ENCODE data around the gene BECN2.

The BECN2 gene, protein sequence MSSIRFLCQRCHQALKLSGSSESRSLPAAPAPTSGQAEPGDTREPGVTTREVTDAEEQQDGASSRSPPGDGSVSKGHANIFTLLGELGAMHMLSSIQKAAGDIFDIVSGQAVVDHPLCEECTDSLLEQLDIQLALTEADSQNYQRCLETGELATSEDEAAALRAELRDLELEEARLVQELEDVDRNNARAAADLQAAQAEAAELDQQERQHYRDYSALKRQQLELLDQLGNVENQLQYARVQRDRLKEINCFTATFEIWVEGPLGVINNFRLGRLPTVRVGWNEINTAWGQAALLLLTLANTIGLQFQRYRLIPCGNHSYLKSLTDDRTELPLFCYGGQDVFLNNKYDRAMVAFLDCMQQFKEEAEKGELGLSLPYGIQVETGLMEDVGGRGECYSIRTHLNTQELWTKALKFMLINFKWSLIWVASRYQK

DNA sequence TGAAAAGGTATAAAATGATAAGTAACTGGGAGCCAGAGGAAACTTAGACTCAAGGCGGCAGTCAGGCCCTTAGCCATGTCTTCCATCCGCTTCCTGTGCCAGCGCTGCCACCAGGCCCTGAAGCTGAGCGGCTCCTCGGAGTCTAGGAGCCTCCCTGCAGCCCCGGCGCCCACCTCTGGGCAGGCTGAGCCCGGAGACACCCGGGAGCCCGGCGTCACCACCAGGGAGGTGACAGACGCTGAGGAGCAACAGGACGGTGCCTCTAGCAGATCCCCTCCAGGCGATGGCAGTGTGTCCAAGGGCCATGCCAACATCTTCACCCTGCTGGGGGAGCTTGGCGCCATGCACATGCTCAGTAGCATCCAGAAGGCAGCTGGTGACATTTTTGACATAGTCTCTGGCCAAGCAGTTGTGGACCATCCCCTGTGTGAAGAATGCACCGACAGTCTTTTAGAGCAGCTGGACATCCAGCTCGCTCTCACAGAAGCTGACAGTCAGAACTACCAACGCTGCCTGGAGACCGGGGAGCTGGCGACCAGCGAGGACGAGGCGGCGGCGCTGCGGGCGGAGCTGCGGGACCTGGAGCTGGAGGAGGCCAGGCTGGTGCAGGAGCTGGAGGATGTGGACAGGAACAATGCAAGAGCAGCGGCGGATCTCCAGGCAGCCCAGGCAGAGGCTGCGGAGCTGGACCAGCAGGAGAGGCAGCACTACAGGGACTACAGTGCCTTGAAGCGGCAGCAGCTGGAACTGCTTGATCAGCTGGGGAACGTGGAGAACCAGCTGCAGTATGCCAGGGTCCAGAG, at the start of gene BECN2:
TSS of gene BECN2 (plus strand) at position 76 of the 803 bp plus-strand sequence. CDS start at position 76, 0 bp downstream.
- no peak for DNase-seq

DNA sequence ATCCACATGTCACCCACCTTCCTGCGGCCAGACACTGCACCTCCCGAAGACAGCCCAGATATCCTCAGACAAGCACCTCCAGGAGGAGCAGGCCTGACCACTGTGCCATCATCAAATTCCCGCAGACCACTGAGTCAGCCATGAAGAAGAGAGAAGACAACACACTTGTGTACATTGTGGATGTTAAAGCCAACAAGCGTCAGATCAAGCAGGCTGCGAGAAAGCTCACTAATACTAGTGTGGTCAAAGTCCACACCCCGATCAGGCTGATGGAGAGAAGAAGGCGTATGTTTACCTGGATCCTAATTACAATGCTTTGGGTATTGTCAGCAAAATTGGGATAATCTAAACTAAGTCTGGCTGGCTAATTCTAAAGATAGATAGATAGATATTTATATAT, 41.4 kb upstream of the BECN2 start:
- no peak for DNase-seq

DNA sequence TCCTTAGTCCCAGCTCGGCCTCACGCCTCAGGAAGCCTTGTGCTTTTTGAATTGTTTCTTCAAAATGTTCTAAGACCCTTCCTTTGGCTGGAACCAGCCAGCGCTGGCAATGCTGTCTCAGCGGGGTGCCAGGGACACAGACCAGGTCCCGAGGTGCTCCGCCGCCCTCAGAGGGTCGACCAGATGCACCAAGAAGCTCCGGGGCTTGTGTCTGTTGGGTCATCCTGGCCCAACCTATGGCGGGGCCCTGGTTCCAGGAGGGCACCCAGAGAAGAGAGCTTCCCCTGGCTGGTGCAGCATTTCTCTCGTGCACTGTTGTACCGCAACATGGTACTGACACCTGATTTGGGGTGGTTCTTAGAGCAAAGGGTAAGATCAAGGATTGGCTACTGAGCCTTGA, 40.1 kb upstream of the BECN2 start:
- DNase-seq = no peak

DNA sequence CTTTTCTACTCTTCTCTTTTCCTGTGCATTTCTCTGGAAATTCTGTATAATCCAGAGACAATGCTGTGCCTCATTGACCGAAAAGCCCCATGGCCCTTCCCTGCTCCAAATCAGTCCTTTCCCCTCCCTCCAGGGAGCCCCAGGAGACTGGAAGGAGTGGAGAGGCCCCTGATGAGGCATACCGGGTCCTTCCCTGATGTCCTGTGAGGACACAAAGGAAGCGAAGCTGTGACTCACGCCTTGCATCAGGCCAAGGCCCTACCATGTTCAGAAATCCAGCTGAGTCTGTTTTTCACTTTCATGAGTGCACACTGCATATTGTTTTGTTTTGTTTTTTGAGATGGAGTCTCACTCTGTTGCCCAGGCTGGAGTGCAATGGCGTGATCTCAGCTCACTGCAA, 38.7 kb upstream of the BECN2 start:
- no peak for DNase-seq

DNA sequence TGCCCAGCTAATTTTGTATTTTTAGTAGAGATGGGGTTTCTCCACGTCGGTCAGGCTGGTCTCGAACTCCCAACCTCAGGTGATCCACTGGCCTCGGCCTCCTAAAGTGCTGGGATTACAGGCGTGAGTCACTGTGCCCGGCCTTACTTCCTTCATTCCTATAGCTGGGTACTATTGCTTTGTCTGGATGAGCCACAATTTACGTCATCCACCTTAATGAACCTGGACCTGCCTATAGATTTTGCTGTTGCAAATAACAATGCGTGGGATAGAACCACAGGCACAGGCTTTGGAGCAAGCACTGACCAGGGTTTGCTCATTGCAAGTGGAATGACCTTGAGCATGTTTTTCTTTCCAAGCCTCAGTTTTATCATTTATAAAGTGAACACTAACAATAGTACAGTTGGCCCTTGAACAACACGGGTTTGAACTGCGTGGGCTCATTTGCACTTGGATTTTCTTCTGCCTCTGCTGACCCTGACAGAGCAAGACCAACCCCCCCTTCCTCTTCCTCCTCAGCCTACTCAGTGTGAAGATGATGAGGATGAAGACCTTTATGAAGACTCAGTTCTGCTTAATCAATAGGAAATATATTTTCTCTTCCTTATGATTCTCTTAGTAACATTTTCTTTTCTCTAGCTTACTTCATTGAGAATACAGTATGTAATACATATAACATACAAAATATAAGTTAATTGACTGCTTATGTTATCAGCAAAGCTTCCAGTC, 33.3 kb upstream of the BECN2 start:
- DNase-seq = no peak

DNA sequence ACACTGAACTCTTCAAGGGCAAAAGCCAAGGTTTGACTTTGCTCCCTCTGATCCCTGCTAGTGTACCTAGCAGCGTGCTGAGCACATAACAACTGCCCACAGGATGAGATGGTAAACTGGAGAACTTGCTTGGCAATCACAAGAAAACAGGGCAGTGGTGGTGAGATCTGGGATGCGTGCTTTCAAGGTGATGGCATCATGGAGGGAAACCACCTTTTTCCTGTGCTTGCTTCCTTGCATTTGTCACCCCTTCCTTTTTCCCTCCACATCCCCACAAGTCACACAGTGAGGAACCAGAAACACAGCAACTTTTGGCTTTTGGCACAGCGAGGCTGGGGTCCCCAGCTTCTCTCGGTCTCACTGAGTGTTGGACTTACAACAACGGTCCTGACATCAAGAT, 31.4 kb upstream of the BECN2 start:
- DNase-seq = no peak

DNA sequence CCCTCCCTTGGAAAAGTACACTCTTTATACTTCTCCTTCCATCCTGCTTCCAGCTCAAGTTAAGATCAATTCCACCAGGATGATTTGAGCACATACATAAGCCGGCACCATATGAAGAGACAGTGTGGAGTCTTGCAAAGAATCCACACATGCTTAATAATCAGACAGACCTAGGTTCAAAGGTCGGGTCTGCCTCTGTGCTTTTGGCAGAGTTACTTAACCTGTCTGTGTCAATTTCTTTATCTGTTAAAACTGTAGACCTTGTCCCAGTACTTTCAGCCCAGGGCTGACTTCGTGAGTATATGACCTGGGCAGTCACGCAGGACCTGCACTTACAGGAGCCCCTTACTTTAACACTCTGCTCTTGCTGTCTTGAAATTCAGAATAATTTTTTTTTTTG, 30.2 kb upstream of the BECN2 start:
- DNase-seq = no peak

DNA sequence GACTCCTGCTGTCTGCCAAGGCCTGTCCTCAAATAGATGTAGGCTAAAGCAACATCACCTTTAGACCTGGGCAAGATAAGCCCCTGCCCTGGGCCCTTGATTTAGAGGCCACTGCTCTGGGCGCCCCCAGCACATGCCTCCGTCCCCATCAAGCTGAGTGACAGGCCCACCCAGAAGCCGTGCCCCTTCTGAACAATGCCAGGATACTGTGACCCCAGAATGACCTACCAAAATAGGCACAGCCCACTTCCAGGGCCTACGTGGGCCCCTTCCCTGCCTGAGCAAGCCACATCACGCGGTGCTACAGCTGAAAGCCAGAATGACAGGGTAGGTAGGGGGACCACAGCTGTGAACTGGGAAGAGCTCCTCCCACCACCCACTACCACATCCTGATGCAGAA, 24.7 kb upstream of the BECN2 start:
- DNase-seq = no peak

DNA sequence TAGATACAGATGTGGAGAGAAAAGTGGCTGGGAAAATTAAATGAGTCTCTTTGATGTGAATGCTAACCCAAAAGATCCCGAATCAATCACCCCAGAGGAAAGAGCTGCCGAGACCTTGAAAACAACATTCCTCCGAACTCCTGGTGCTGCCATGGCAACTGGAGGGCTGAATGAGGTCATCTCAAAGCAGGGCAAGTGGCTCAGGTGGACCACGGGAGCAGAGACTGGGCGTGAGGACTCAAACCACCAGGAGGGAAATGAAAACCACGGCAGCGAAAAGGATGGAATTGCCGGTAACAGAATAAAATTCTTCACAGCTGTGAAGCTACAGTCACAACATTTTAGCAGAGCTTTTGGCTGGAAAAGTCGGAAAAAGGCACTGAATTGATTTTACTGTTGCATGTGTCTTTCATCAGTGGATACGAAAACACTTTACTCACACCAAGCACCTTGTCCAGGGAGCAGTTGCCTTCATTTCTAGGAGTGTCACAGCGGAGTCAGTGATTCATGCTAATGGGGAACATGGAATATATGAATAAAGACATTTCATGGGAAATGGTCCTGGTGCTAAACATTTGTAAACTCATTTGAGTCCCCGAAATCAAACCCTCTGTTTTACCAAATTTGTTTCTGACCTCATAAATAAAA, 23.2 kb upstream of the BECN2 start:
- no peak for DNase-seq

DNA sequence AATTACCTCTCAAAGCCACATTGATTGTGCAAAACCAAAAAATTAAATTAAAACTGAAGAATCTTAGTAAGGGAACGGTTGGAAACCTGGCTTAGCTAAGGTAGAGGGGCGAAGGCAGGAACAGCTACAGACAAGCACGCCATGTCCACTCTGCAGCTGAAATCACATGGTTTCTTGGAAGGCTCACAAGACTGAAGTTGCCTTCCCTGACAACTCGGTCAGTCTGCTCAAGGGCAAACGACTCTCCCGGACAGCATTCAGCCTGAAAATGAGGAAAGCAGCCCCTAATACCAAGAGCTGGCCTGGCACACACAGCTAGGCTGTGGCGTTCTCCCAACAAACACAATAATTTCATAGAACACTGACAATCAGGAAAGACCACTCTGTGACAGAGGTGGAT, 22.7 kb upstream of the BECN2 start:
- no peak for DNase-seq

DNA sequence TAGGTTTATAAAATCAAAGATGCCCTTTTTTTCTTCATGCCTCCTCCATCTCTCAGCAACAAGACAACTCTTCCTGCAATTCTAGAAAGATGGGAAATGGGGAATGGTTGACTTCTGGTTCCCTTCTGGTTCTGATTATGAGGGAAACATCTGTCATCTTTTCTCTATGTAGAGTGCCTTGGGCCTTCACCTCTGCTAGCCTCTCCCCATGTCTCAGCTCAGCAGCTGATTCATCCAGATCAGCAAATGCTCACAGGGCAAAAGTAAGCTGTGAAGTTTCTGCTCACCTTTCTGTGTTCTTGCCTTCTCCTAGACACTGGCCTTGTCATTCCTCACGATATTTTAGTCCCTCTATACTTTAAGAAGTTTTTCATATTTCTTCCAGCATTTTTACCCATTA, 17.8 kb upstream of the BECN2 start:
- no peak for DNase-seq

DNA sequence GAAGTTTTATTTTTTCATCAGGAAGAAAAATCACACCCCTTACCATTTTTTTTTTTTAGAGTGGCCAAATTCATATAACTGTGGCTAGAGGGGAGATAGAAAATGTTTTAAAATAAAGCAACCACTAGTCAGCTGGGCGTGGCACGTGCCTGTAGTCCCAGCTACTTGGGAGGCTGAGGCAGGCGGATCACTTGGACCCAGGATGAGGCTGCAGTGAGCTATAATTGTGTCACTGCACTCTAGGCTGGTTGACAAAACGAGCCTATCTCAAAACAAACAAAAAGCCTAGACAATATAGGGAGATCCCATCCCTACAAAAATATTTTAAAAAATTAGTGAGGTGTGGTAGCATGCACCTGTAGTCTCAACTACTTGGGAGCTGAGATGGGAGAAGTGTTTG, 14.8 kb upstream of the BECN2 start:
- no peak for DNase-seq

DNA sequence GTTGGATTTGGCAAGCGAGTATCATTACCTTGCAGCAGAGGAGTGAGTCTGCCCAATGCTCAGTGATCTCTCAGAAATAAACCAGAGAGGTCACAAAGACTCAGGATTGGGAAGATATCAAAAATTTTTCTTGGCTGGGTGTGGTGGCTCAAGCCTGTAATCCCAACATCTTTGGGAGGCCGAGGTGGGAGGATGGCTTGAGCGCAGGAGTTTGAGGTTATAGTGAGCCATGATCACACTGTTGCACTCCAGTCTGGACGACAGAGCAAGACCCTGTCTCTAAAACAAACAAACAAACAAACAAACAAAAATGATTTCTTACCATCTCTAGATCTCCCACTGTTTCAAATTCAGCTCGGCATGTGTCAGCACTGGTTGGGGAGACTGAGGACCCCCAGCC, 13.3 kb upstream of the BECN2 start:
- DNase-seq = no peak

DNA sequence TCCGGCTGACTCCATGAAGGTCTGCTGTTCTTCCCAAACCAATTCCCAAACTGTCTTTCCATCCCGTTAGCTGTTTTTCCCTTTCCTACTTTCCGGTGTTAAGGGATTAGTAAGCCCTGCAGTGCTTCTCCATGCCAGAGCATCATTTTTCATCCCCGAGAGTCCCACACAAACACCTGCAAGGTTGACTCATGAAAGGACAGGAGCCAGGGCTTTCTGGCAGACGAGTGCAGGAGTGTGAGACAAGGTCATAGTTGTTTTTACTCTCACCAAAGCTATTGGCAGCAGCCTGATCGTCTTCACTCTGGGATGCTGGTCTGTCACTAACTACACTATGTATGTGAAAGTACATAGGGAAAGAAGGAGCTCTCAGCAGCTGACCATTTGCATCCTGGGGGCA, 10.2 kb upstream of the BECN2 start:
- DNase-seq = no peak

DNA sequence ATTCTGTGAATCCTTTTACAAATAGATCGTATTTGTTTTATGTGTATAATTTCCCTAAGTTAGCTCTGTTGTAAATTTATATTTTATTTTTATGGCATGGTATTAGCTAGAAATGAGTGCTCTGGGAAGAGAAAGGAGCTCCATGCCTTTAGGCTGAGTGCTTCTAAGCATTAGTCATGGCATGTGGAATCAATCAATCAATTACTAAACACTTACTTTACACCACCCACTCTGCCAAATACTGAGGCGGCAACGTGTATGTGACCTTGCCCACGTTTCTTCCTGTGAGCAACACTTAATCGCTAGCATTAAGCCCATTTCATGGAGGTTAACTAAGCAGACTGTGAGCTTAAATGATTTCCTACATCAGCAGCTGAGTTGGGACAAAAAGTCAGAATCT, 7.2 kb upstream of the BECN2 start:
- no peak for DNase-seq

DNA sequence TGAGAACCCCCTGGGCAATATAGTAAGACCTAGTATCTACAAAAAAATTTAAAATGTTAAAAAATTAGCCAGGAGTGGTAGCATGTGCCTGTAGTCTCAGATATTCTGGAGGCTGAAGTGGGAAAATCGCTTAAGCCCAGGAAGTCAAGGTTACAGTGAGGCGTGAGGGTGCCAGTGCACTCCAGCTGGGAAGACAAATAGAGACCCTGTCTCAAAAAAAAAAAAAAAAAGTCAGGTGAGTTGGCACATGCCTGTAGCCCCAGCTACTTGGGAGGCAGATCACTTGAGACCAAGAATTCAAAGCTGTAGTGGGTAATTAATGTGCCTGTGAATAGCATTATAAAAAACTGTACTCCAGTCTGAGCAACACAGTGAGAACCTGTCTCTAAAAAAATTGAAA, 4.6 kb downstream of the BECN2 start:
- no peak for DNase-seq

DNA sequence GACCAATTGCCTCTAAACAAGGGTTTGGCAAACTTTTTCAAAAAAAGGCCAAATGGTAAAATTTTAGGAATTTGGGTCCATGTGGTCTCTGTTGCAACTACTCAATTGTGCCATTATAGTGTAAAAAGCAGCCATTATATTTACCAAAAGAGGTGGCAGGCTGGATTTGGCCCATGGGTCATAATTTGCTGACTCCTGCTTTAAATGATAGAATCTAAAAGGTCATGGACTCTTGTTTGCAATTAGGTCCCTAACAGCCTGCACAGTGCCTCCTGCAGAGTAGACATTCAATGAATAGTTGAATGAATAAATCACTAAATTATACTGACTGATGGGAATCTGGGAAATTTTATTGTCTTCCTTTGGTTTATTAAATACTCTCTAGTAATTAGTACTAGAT, 6.2 kb downstream of the BECN2 start:
- no peak for DNase-seq

DNA sequence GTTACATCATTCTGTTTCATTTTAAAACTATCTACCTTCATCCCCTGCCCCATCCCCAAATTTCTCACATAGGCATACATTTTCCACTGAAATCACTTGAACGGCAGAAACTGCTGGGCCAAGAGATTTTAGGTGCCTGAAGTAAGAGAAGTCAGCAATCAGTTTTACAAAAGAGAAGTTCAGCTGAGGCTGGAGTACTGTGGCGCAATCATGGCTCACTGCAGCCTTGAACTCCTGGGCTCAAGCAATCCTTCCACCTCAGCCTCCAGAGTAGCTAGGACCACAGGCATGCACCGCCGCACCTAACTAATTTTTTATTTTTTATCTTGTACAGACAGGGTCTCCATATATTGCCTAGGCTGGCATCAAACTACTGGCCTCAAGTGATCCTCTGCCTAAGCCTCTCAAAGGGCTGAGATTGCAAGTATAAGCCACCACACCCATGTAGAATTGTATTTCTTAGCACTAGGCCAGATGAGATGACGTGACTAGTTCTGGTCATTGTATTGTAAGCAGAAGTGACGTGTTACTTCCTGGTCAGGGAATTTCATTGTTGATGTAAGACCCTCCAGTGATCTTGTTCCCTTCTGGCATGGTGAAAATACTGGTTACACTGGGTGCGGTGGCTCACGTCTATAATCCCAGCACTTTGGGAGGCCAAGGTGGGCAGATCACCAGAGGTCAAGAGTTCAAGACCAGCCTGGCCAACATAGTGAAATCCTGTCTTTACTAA, 7.1 kb downstream of the BECN2 start:
- peak in 1 of 2 donors; percentile 2 for DNase-seq

DNA sequence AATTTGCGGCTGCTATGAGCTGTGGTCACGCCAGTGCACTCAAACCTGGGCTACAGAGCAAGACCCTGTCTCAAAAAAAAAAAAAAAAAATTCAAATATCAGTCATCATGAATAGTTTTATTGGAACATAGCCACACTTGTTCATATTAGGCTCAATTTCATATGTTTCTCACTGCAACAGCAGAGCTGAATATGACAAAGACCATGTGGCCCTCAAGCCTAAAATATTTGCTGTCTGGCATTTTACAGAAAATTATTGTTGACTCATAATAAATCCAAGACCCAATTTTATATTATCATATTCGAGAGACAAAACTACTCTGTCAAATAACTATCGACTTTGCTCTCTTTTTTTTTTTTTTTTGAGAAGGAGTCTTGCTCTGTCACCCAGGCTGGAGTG, 11.0 kb downstream of the BECN2 start:
- no peak for DNase-seq

DNA sequence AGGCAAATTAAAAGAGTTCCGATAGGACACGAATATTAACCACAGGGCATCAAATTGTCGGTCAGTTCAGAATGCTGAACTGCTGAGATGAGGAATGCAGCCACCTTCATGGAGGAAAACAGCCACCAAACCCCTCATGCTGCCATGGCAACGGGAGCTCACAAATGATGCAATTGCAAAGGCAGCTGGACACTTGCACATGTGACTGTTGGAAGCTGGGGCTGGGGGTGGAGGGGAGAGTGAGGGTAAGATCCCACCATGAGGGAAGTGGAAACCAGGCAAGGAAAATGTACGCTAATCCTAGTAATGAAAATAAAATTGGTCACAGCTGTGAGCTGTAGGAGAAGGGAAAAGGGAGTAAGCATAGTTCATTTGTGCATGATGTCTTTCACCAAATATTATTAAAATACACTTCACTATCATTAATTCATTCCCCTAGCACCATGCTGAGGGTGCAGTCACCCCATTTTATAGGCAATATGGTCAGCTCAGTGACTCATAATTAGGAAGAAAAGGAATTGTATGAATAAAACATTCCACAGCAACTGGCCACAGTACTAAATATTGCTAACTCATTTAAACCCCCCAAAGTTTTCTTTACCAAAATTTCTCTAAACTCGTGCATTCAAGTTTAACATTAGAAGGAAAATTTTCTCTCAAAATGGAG, 15.3 kb downstream of the BECN2 start:
- DNase-seq = no peak

DNA sequence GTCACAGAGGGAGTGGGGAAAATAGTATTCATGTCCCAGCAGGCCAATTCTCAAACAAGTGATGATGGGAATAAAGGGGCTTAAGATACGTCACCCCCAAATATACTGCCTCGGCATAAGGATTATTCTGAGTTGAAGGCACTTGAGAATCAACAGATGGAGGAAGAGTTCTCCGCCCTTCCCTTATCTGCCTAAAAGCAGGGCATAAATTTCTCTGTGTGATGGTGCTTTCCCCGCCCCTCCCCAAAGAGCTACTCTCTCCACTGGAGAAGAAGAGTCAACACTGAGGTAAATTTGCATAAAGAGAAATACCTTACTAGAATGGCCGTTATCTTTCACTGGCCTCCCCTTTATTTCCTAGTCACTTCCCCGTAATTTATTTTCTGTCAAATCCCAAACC, 18.7 kb downstream of the BECN2 start:
- no peak for DNase-seq

DNA sequence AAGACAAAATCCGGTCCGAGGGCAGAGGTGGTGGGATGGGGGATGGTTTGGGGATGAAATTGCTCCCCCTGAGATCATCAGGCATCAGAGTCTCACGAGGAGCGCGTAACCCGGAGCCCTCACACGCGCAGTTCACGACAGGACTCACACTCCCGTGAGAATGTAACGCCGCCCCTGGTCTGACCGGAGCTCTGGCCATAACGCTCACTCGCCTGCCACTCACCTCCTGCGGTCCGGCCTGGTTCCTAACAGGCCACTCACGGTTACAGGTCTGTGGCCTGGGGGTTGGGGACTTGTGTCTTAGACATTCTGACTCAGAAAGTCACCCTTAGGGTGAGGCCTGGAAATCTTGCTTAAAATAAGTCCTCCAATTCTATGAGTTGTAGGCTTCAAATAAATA, 21.5 kb downstream of the BECN2 start:
- no peak for DNase-seq
